IMR-90 (cell line): ENCODE results near the gene ELMO1. TPM values are rescaled to one million over a fixed set of nuclear protein-coding genes. Genes with fewer than 3 reads are reported as not detected.

Experiments
- ATAC-seq: fragments of 200-7000 bp; cut with Tn5 transposase; 2 replicates; pipeline ENCODE4 v1.9.1; 2020; ENCODE audit warnings: low read depth, mild to moderate bottlenecking, moderate library complexity
- BruUV-seq: library from RNA; stranded (reverse); fragments of 400-500 nt; replicated peaks from 2 replicates; lab custom pipeline; 2021; lab: Mats Ljungman, UMichigan
- CTCF ChIA-PET: fragments of 300-600 bp; formaldehyde crosslinking; extraction: SDS; loops from one replicate; lab custom pipeline; 2021; ENCODE audit warnings: antibody characterized with exemption; lab: Yijun Ruan, JAX
- POLR2A ChIA-PET: fragments of 300-600 bp; sonication (Branson Sonifier 250); formaldehyde crosslinking; loops from one replicate; lab custom pipeline; 2022; ENCODE audit warnings: antibody characterized with exemption; ENCODE audit not compliant: unreplicated experiment; lab: Charles Lee
- DNase-seq: peaks from one replicate; pipeline ENCODE4 v3.0.0; 2013
- H2AFZ ChIP-seq: replicated peaks from 2 replicates; pipeline ENCODE3; 2013; ENCODE audit warnings: low read length, mild to moderate bottlenecking; ENCODE audit not compliant: poor library complexity
- H2AK5ac ChIP-seq: 2 replicates; pipeline ENCODE4 v1.6.1; 2013; ENCODE audit warnings: low read depth, low read length, inconsistent platforms
- H2AK9ac ChIP-seq: replicated peaks from 2 replicates; pipeline ENCODE3; 2013; ENCODE audit warnings: mild to moderate bottlenecking, low read depth, low read length, moderate library complexity; ENCODE audit not compliant: poor library complexity
- H2BK120ac ChIP-seq: 2 replicates; pipeline ENCODE4 v1.6.1; 2013; ENCODE audit warnings: low read depth, low read length, inconsistent platforms
- H2BK15ac ChIP-seq: 3 replicates; pipeline ENCODE4 v1.6.1; 2013; ENCODE audit warnings: low read depth, low read length, inconsistent platforms
- H2BK20ac ChIP-seq: 2 replicates; pipeline ENCODE4 v1.6.1; 2013; ENCODE audit warnings: low read depth, mild to moderate bottlenecking, inconsistent platforms, low read length, moderate library complexity
- H2BK5ac ChIP-seq: 2 replicates; pipeline ENCODE4 v1.6.1; 2013; ENCODE audit warnings: mild to moderate bottlenecking, low read depth, low read length, inconsistent platforms; ENCODE audit not compliant: poor library complexity, severe bottlenecking
- H3K14ac ChIP-seq: replicated peaks from 2 replicates; pipeline ENCODE4 v1.6.1; 2013; ENCODE audit warnings: low read depth, low read length, inconsistent platforms
- H3K18ac ChIP-seq: 2 replicates; pipeline ENCODE4 v1.6.1; 2013; ENCODE audit warnings: low read depth, low read length, control low read depth
- H3K23ac ChIP-seq: 2 replicates; pipeline ENCODE4 v1.6.1; 2013; ENCODE audit warnings: low read depth, low read length, inconsistent platforms
- H3K27ac ChIP-seq: 2 replicates; pipeline ENCODE4 v1.5.1; 2013; ENCODE audit warnings: mild to moderate bottlenecking, control low read depth, low read length; ENCODE audit not compliant: insufficient read depth
- H3K27me3 ChIP-seq: 2 replicates; pipeline ENCODE4 v1.6.1; 2013; ENCODE audit warnings: low read length; ENCODE audit not compliant: control insufficient read depth, insufficient read depth
- H3K36me3 ChIP-seq: 2 replicates; pipeline ENCODE4 v1.6.1; 2013; ENCODE audit warnings: low read length, mixed read lengths; ENCODE audit not compliant: control insufficient read depth, insufficient read depth
- H3K4ac ChIP-seq: 2 replicates; pipeline ENCODE4 v1.6.1; 2013; ENCODE audit warnings: low read depth, low read length, inconsistent platforms
- H3K4me1 ChIP-seq: 2 replicates; pipeline ENCODE4 v1.6.1; 2013; ENCODE audit warnings: low read length, mixed read lengths; ENCODE audit not compliant: control insufficient read depth, insufficient read depth
- H3K4me2 ChIP-seq: 2 replicates; pipeline ENCODE4 v1.6.1; 2013; ENCODE audit warnings: low read depth, mild to moderate bottlenecking, control low read depth, low read length, moderate library complexity
- H3K4me3 ChIP-seq: 2 replicates; pipeline ENCODE4 v1.5.1; 2013; ENCODE audit warnings: low read depth, mild to moderate bottlenecking, control low read depth, low read length, moderate library complexity; ENCODE audit not compliant: insufficient read depth
- H3K56ac ChIP-seq: 2 replicates; pipeline ENCODE4 v1.6.1; 2013; ENCODE audit warnings: low read length, inconsistent platforms; ENCODE audit not compliant: insufficient read depth; ENCODE audit errors: extremely low read depth
- H3K79me1 ChIP-seq, 2 experiments: 2 replicates each; pipeline ENCODE4 v1.6.1; 2013; ENCODE audit warnings: low read length in 2 of 2, inconsistent platforms in 1 of 2, low read depth in 1 of 2
- H3K9ac ChIP-seq: 2 replicates; pipeline ENCODE4 v1.6.1; 2013; ENCODE audit warnings: low read depth, low read length, control low read depth
- H3K9me1 ChIP-seq: 2 replicates; pipeline ENCODE4 v1.6.1; 2013; ENCODE audit warnings: low read length, inconsistent platforms; ENCODE audit not compliant: insufficient read depth
- H3K9me3 ChIP-seq: 2 replicates; pipeline ENCODE4 v1.6.1; 2013; ENCODE audit warnings: low read length; ENCODE audit not compliant: control insufficient read depth, insufficient read depth
- H4K20me1 ChIP-seq: 2 replicates; pipeline ENCODE4 v1.6.1; 2013; ENCODE audit warnings: low read length, inconsistent platforms; ENCODE audit not compliant: insufficient read depth
- H4K5ac ChIP-seq: 2 replicates; pipeline ENCODE4 v1.6.1; 2013; ENCODE audit warnings: mild to moderate bottlenecking, low read depth, low read length, control low read depth
- H4K8ac ChIP-seq, 2 experiments: 2 replicates each; pipeline ENCODE4 v1.6.1; 2013; ENCODE audit warnings: low read depth in 2 of 2, low read length in 2 of 2, control low read depth in 1 of 2, inconsistent platforms in 1 of 2
- H4K91ac ChIP-seq: 2 replicates; pipeline ENCODE4 v1.6.1; 2013; ENCODE audit warnings: low read depth, low read length, inconsistent platforms; ENCODE audit not compliant: insufficient read depth
- BHLHE40 ChIP-seq: fragments of 150-350 bp; IDR thresholded peaks from 2 replicates; pipeline ENCODE4 v1.6.1; 2016; ENCODE audit warnings: mild to moderate bottlenecking, low read depth, low read length
- CEBPB ChIP-seq: IDR thresholded peaks from 2 replicates; pipeline ENCODE4 v1.6.1; 2012; ENCODE audit warnings: low read depth, low read length, improper control_type of control experiment
- CHD1 ChIP-seq: IDR thresholded peaks from 2 replicates; pipeline ENCODE4 v1.6.1; 2012; ENCODE audit warnings: low read depth, low read length, improper control_type of control experiment
- CTCF ChIP-seq: conservative IDR thresholded peaks from 2 replicates; pipeline ENCODE4 v1.5.1; 2012; ENCODE audit warnings: mild to moderate bottlenecking, low read depth, low read length, improper control_type of control experiment
- ELK1 ChIP-seq: fragments of 150-350 bp; IDR thresholded peaks from 2 replicates; pipeline ENCODE4 v1.6.1; 2016; ENCODE audit warnings: low read depth, mild to moderate bottlenecking, low read length, moderate library complexity, borderline replicate concordance
- FOS ChIP-seq: fragments of 150-350 bp; IDR thresholded peaks from 2 replicates; pipeline ENCODE4 v1.6.1; 2016; ENCODE audit warnings: low read depth, low read length
- MAFK ChIP-seq: IDR thresholded peaks from 2 replicates; pipeline ENCODE4 v1.6.1; 2012; ENCODE audit warnings: low read depth, low read length, improper control_type of control experiment
- MAZ ChIP-seq: IDR thresholded peaks from 2 replicates; pipeline ENCODE4 v1.6.1; 2012; ENCODE audit warnings: low read depth, mild to moderate bottlenecking, low read length, improper control_type of control experiment, moderate library complexity, borderline replicate concordance
- MXI1 ChIP-seq: IDR thresholded peaks from 2 replicates; pipeline ENCODE4 v1.6.1; 2012; ENCODE audit warnings: low read depth, mild to moderate bottlenecking, low read length, moderate library complexity, borderline replicate concordance
- NFE2L2 ChIP-seq: fragments of 150-350 bp; IDR thresholded peaks from 2 replicates; pipeline ENCODE4 v1.6.1; 2016; ENCODE audit warnings: low read depth, mild to moderate bottlenecking, low read length
- POLR2A ChIP-seq: IDR thresholded peaks from 2 replicates; pipeline ENCODE4 v1.6.1; 2012; ENCODE audit warnings: mild to moderate bottlenecking, low read depth, low read length
- RAD21 ChIP-seq: IDR thresholded peaks from 2 replicates; pipeline ENCODE4 v1.6.1; 2012; ENCODE audit warnings: low read length, improper control_type of control experiment
- RCOR1 ChIP-seq: IDR thresholded peaks from 2 replicates; pipeline ENCODE4 v1.6.1; 2012; ENCODE audit warnings: mild to moderate bottlenecking, low read length, improper control_type of control experiment; ENCODE audit not compliant: insufficient replicate concordance
- RFX5 ChIP-seq: IDR thresholded peaks from 2 replicates; pipeline ENCODE4 v1.8.0; 2012; ENCODE audit warnings: low read depth, mild to moderate bottlenecking, low read length, moderate library complexity
- SMC3 ChIP-seq: fragments of 150-350 bp; IDR thresholded peaks from 2 replicates; pipeline ENCODE4 v1.6.1; 2016; ENCODE audit warnings: low read depth, mild to moderate bottlenecking, antibody characterized with exemption, low read length, moderate library complexity
- USF2 ChIP-seq: fragments of 150-350 bp; IDR thresholded peaks from 2 replicates; pipeline ENCODE4 v1.6.1; 2017; ENCODE audit warnings: mild to moderate bottlenecking, antibody characterized with exemption, low read length, low read depth
- WGBS, 2 experiments: methylation state at CpG; one replicate each; pipeline versions ENCODE4 v1.1.5 to v1.1.7; 2013; ENCODE audit warnings: missing lambda C conversion rate in 2 of 2; ENCODE audit not compliant: insufficient read length in 1 of 2; ENCODE audit errors: extremely low coverage in 2 of 2; 5-methylcytosine and 5-hydroxymethylcytosine counted together
- dilution Hi-C: fragments of 300-500 bp; cut with HindIII; formaldehyde crosslinking; loops from one replicate; pipeline ENCODE4 v1.14.3; 2018; ENCODE audit warnings: low sequenced_read_pairs; ENCODE audit not compliant: unreplicated experiment
- in situ Hi-C: fragments of 300-500 bp; cut with MboI; formaldehyde crosslinking; loops from 3 replicates; pipeline ENCODE4 v1.14.3; 2019; ENCODE audit warnings: low sequenced_read_pairs, inconsistent platforms, mixed read lengths
- intact Hi-C: fragments of 100-400 bp; cut with micrococcal nuclease; formaldehyde crosslinking; loops from 2 replicates; pipeline ENCODE4 v1.10.0; 2022
- polyA plus RNA-seq, 3 experiments: library from polyadenylated mRNA; depleted of rRNA; stranded (reverse); fragments of >200 nt; gene quantifications; 2 replicates each; pipeline ENCODE4 v1.2.3, GENCODE V29; 2012; ENCODE audit warnings: low replicate concordance in 1 of 3
- total RNA-seq: library from RNA; depleted of rRNA; stranded (reverse); fragments of >200 nt; gene quantifications from 2 replicates; pipeline ENCODE4 v1.2.3, GENCODE V29; 2012

ELMO1 gene
- total and polyA plus RNA-seq, 2 of the 4 experiments (the other 2 are of a cell fraction): 0.03 TPM; not detected in 1

- no peaks in the 10 kb centered on the region for H3K79me1 ChIP-seq
- no peak overlapping the region for H3K4me2 ChIP-seq
- H3K56ac ChIP-seq: no peak overlapping the region
- H3K9ac ChIP-seq: no peak overlapping the region
- H3K18ac ChIP-seq: no peak overlapping the region
- no peak overlapping the region for H2BK15ac ChIP-seq
- H3K23ac ChIP-seq: no peak overlapping the region
- no peak overlapping the region for H3K14ac ChIP-seq
- H3K9me1 ChIP-seq: no peaks in the 10 kb centered on the region
- no CpG with 5 or more reads among the region's 8 CpGs for WGBS, 2 experiments
- no peak overlapping the region for H2AK9ac ChIP-seq
- no peaks in the 10 kb centered on the region for H3K27me3 ChIP-seq
- DNase-seq (no peak), ATAC-seq (no peak)
- H4K20me1 ChIP-seq: no peaks in the 10 kb centered on the region
- no peak overlapping the region for H2AFZ ChIP-seq
- BruUV-seq: no TSS peak
- ChIA-PET POLR2A (no interaction called here), CTCF (no interaction called here)
- TF ChIP-seq MAFK (no peak), MXI1 (no peak), FOS (no peak), SMC3 (no peak), NFE2L2 (no peak), MAZ (no peak), RAD21 (no peak), RCOR1 (no peak), RFX5 (no peak), CTCF (no peak), USF2 (no peak), CHD1 (no peak), ELK1 (no peak), POLR2A (no peak), BHLHE40 (no peak), CEBPB (no peak)
- H2BK20ac ChIP-seq: no peak overlapping the region
- H2BK5ac ChIP-seq: no peak overlapping the region
- no peaks in the 10 kb centered on the region for H3K4me1 ChIP-seq
- no peak overlapping the region for H3K27ac ChIP-seq
- peaks cover 14% of the 10 kb centered on the region for H3K9me3 ChIP-seq
- H4K5ac ChIP-seq: no peak overlapping the region
- H2BK120ac ChIP-seq: no peak overlapping the region
- H3K4me3 ChIP-seq: no peak overlapping the region
- no peak overlapping the region for H4K8ac ChIP-seq
- in situ Hi-C loops (no loop called here), dilution Hi-C loops (no loop called here), intact Hi-C loops (no loop called here)
- H2AK5ac ChIP-seq: no peak overlapping the region
- H3K36me3 ChIP-seq: no peaks in the 10 kb centered on the region
- H3K4ac ChIP-seq: no peak overlapping the region
- H4K91ac ChIP-seq: no peak overlapping the region
These were observed 98.6 kb downstream of the ELMO1 start for GRCh38 chr7:37349979-37350590.
